HUES6 (cell line): Measurements from ENCODE around the gene GAGE2A.

ENCODE experiments used
- H3K27ac ChIP-seq: 2 replicates; pipeline ENCODE4 v1.7.0; 2013; ENCODE audit warnings: low read depth, mild to moderate bottlenecking, low read length, inconsistent platforms
- H3K27me3 ChIP-seq: 2 replicates; pipeline ENCODE4 v1.6.1; 2013; ENCODE audit warnings: low read length; ENCODE audit not compliant: control insufficient read depth, insufficient read depth
- H3K36me3 ChIP-seq: 2 replicates; pipeline ENCODE4 v1.6.1; 2013; ENCODE audit warnings: low read length; ENCODE audit not compliant: control insufficient read depth, insufficient read depth
- H3K4me1 ChIP-seq: 2 replicates; pipeline ENCODE4 v1.6.1; 2013; ENCODE audit warnings: low read length; ENCODE audit not compliant: control insufficient read depth, insufficient read depth
- H3K4me3 ChIP-seq: 2 replicates; pipeline ENCODE4 v1.5.1; 2013; ENCODE audit warnings: low read depth, low read length
- H3K9ac ChIP-seq: one replicate; pipeline ENCODE4 v1.6.1; 2013; ENCODE audit warnings: mild to moderate bottlenecking, low read length
- H3K9me3 ChIP-seq: 2 replicates; pipeline ENCODE4 v1.6.1; 2013; ENCODE audit warnings: low read depth, low read length; ENCODE audit not compliant: control insufficient read depth, insufficient read depth

The GAGE2A gene

DNA sequence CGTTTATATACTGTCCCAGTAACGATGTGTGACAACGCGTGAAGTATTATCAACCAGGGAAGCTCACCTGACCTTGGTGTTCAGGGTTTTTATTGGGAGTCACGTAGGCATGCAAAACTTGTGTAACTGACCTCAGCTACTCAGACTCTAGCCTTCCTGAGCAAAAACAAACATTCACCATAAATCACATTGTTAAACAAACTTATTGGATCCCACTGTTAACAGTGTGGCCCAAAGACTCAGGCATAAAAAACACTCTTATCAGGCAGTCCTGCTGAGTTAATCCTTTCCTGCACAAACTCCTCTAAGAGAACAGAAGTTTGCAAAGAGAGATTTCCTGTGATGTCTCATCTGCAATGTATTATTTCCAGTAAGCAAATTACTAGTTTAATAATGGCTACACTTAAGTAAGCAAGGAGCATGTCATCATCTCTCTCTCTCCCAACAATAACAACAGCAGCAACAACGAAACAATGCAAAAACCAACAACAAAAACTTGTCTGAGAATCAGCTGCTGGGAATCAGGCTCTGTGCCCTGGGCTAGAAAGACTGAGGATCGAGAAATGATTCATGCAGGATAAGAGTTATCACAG is 21.5 kb downstream of the GAGE2A start:
- no peak overlapping the region for H3K9ac ChIP-seq
- H3K9me3 ChIP-seq: peaks cover 15% of the 10 kb centered on the region; the same call in 1 of the 2 replicates
- no peaks in the 10 kb centered on the region for H3K36me3 ChIP-seq
- no peak overlapping the region for H3K27ac ChIP-seq
- no peaks in the 10 kb centered on the region for H3K27me3 ChIP-seq
- no peak overlapping the region for H3K4me3 ChIP-seq
- no peaks in the 10 kb centered on the region for H3K4me1 ChIP-seq

DNA sequence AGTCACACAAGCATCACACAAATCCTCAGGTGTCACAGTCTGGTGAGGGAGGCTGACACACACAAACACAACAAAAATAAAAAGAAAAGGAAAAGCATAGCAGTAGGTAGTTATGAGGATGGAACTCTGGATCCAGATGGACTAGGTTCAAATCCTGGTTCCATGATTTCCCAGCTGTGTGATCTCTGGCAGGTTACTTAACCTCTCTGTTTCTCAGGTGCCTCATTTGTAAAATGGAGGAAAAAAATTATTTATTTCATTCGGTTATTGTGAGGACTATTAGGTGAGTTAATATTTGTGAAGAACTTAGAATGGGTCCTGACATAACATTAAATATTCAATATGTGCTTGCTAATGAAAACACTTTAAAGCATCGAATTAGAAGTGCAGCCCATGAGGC is 29.3 kb downstream of the GAGE2A start:
- H3K4me3 ChIP-seq: no peak overlapping the region
- H3K27ac ChIP-seq: no peak overlapping the region
- H3K4me1 ChIP-seq: no peaks in the 10 kb centered on the region
- H3K9me3 ChIP-seq: peaks cover 15% of the 10 kb centered on the region; the same call in 1 of the 2 replicates
- no peak overlapping the region for H3K9ac ChIP-seq
- no peaks in the 10 kb centered on the region for H3K36me3 ChIP-seq
- H3K27me3 ChIP-seq: no peaks in the 10 kb centered on the region

DNA sequence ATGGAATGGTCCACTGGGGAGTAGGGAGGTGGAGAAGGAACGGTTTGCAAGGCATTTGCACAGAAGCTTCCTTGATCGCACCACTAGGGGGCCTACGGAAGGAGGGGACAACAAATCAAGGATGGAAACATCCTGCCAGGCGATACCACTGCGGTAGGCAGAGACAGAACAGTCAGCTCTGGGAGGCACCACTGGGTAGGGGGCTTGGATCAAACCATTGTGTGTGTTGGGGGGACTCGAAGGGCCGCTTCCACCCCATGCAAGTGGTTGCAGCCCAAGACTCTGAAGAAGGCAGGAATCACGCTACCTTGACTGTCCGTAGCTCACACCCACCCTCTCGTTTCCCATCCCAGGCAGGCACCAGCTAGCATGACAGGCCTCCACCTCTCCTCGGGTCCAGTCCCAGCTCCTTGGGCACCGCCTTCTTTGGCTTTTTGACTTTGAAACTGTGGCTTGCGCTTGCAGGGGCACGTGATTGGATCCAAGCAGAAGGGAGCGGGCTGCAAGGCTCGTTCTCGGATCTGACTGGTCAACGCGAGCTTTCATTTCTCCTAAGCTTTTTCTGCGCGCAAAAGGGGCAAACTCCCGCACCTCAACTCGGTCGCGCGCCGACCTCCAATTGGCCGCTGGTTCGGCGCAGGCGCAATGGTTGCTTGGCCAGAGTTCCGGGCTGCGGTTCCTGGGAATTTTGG is 37.9 kb downstream of the GAGE2A start:
- no peaks in the 10 kb centered on the region for H3K27me3 ChIP-seq
- no peak overlapping the region for H3K27ac ChIP-seq
- H3K4me1 ChIP-seq: no peaks in the 10 kb centered on the region
- H3K9me3 ChIP-seq: peaks cover 25% of the 10 kb centered on the region
- no peaks in the 10 kb centered on the region for H3K36me3 ChIP-seq
- peak overlapping the region; percentile 17; the same call in 1 of the 2 replicates for H3K4me3 ChIP-seq
- H3K9ac ChIP-seq: no peak overlapping the region

DNA sequence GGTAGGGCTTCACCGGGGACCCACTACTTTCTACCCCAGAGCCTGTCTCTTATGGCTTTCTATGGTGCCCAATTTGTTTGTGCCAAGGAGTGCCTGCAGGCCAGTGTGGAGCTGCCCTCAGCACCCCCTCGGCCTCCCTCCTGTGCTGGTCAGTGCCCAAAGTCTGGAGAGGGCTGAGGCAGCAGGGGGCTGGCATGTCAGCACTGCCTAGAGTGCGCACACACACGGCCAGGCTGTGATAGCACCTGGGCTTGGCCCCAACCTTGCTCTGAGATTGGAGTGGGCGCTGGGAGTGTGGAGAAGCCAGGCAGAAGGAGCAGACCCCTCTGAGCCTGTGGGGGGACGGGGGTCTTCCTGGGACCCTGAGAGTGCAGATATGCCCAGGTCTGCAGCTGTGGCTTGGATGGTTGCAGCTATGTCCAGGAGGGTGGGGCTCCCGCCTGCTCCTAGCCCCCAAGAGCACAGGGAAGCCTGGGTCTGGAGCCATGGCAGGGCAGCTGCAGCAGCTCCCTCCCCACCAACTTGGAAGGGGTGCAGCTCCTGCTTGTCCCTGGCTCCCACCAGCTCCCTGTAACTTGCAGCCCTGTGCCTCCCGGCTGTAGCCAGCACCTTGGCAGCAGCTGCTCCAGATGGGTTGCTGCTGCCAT is 55.8 kb downstream of the GAGE2A start:
- H3K27ac ChIP-seq: no peak overlapping the region
- H3K9me3 ChIP-seq: peaks cover 5% of the 10 kb centered on the region; the same call in 1 of the 2 replicates
- H3K4me1 ChIP-seq: no peaks in the 10 kb centered on the region
- no peak overlapping the region for H3K9ac ChIP-seq
- H3K27me3 ChIP-seq: no peaks in the 10 kb centered on the region
- H3K36me3 ChIP-seq: no peaks in the 10 kb centered on the region
- no peak overlapping the region for H3K4me3 ChIP-seq
